Suppressor macrophage treated with lipopolysaccharide for 1 hour (primary cell): ENCODE measurements around the gene SAC3D1.
A peak's percentile ranks its signal among the peaks of the same experiment; 100 is the strongest.

Experiments used
- DNase-seq, 3 donors: peaks; one replicate each; pipeline ENCODE4 v3.0.0-alpha.2; 2020 to 2022

The SAC3D1 gene

DNA sequence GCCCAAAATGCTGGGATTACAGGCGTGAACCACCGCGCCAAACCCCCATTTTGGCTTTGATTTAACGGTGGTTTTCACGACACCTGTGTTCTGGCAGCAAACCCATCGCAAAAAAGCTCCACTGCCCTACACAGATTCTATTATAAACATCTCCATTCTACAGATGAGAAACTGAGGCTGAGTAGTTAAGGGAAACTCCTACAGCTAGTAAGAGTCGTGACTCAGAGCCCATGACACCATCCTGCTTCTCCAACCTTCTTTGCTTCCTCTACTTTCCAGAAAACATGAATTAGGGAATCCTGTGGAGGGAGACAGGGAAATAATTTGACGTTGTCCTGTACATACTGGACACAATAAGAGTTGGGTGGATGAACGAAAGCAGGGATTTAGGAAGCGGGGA, 14.2 kb upstream of the SAC3D1 start:
- peak; percentile 39 to 67 (median 52) for DNase-seq

DNA sequence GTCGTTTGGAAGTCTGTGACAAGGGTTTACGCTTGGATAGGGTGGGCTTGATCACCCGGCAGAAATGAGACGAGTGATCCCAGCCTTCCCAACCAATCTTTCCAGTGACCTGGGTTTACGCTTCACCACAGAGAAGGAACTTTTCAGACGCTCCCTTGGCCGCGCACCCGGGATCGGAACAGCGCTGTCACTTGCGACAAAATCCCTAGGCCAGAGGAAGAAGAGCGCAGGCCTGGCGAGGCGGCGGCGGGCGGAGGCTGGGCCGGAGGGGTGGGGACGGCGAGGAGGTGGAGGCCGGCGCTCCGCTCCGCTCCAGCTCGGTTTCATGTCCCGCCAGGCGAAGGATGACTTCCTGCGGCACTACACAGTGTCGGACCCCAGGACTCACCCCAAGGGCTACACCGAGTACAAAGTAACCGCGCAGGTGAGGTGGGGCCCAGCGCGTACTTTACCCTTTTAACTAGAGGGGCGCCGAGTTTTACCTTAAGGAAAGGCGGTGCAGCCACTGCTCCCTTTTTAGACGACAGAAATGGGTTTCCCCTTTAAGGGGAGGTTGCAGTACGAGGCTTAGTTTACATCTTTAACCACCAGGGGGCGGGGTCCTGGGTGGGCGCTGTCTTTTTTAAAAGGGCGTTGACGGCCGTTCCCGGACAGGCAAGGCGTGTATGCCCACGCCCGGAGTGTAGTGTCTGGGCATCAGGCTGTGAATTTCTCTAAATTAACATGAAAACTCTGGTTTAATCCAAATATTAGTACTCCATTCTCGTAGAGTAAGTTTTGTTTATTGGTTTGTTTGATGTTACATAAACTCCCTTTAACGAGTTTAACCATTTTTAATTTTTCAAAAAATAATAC, 13.6 kb upstream of the SAC3D1 start, which contains the start of gene SNX15:
Gene SNX15 (plus strand): TSS at position 227 of the 855 bp plus-strand sequence. CDS start 99 bp downstream, at position 326.
- peak; percentile 96 to 99 (median 98) for DNase-seq

DNA sequence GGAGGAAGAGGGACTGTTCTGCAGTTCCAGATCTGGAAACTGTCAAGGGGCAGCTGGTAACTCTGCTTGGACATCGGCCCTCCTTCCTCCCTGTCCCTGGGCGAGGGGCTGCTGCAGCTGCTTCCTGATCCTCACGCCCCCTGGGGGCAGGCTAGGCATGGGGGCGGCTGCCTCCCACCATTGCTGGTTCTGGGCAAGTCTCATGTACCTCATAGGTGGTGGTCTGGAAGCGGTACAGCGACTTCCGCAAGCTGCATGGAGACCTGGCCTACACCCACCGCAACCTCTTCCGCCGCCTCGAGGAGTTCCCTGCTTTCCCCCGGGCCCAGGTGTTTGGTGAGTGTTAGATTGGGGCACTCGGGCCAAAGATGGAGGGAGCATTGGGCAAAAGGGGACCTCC, 8.8 kb upstream of the SAC3D1 start:
- DNase-seq: no peak

DNA sequence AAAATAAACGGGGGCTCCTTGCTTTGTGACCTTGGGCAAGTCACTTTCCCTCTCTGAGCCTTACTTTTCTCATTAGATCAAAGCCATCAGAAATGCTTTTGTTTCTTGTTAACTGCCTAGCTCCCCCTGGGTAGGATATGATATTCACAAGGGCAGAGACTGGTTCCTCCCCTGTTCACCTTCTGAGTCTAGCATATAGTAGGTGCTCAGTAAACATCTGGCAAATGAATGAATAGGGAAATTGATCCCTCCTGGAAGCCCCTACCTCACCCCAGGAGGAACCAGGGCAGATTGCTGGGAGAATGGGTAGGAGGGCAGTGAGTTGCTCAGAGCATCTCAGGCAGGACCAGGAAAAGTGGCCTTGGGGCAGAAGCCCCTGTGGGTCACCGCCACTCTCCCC, 6.6 kb upstream of the SAC3D1 start:
- DNase-seq: no peak

DNA sequence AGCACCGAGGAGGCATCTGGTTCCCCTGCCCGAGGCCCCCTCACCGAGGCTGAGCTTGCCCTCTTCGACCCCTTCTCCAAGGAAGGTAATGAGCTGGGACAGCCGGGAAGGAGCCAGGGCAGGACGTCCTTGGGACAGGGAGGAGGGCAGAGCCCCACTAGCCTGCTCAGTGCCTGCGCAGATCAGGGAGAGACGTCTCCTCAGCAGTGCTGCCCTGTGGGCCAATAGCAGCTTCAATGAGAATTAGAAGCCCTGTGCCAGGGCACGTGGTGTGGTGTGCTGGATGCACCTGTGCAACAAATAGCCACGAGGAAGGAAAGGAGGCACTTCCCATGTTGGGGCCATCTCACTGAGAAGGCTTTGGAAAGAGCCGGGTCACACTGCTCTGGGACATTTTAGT, 5.4 kb upstream of the SAC3D1 start:
- no peak for DNase-seq

DNA sequence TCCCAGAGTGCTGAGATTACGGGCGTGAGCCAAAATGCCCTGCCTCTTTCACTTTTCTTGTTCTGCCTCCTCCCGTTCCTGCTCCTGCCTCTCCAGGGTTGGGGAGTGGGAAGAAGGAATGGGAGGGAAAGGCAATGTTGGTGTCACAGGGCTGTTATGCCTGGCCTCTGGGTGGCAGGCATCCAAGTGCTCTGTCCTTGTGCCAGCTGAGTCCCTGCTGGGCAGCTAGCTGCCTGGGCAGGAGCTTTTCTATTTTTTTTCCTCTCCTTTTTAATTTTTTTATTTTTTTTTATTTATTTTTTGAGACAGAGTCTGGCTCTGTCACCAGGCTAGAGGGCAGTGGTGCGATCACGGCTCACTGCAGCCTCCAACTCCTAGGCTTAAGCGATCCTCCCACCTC, 4.1 kb upstream of the SAC3D1 start:
- no peak for DNase-seq

DNA sequence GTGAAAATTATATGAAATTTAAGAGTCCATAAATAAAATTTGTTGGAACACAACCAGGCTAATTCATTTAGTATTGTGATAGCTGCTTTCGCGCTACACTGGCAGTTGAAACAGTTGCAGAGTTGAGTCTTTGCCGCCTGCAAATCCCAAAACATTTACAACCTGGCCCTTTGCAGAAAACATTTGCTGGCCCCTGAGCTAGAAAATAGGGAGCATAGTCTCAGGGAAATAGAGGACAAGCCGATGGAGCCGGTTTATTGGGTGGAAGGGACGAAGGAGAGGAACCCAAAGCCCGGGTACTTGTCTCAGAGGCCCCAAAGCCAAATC, 527 bp upstream of the SAC3D1 start:
- DNase-seq: no peak

DNA sequence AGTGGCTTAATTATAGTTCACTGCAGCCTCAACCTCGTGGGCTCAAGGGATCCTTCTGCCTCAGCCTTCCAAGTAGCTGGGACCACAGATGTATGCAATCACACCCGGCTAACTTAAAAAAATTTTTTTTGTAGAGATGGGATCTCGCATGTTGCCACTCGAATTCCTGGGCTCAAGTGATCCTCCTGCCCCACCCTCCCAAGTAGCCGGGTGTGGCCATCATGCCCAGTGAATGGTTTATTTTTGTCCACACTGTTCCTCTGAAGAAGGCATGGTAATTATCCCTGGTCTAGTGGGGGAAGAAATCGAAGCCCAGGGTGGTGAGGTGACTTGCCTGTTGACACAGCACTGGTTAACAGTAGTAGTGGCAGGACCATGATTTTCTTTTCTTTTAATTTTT, 1.9 kb downstream of the SAC3D1 start:
- no peak for DNase-seq

DNA sequence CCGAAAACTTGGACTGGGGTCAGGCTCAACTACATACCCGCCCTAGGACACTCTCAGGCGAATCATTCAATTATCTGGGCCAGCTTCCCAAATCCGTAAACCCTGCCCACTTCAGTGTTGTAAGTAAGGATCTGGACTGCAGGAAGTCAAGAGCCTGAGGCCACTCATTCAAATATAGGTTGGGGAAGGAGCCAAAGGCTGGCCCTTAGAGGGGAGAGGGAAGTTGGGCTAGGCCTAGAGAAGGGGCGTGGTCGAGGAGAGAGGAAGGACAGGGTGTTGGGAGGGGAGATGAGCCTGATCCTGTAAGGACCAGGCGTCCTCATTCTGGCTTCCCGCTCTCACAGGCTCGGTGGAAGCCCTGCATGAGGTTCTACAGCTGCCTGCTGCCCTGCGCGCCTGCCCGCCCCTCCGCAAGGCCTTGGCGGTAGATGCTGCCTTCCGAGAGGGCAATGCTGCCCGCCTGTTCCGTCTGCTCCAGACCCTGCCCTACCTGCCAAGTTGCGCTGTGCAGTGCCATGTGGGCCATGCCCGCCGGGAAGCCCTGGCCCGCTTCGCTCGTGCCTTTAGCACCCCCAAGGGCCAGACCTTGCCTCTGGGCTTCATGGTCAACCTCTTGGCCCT, 3.0 kb downstream of the SAC3D1 start:
- peak; percentile 86 to 89 (median 89) for DNase-seq

DNA sequence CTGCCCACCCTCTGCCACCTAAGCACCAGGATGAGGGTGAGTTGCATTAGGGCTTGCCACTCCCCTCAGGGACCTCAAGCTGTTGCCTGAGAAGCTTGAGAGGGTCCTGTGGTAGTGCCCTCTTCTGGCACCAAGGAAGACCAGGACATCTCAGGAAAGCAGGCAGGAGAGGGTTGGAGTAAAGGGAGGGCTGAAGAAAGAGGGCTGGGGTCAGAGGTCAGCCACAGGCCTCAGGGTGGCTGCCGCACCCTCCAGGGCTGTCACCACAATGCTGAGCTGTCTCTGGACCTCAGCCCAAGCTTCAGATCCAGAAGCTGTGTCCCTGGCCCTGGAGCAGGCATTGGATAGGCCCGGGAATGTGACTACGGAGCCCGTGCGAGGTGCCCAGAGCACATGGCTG, 4.1 kb downstream of the SAC3D1 start:
- no peak for DNase-seq

DNA sequence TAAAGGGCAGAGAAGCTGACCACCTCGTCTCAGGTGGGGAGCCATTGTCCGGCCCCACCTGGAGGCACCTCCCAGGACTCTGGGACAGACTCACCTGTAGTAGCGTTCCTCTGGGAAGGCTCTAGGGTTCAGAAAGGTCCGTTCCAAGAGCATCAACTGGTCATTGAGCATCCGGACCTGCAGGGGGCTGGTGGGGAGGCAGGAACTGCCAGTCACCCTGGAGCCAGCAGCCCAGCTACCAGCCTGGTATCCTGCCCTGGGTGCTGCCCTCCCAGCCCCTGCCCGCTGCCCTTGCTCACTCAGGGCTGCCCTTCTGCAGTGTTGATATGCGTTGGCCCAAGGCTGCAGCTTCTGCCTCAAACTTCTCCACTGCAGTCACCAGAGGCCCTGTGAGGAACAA, 4.7 kb downstream of the SAC3D1 start:
- no peak for DNase-seq

DNA sequence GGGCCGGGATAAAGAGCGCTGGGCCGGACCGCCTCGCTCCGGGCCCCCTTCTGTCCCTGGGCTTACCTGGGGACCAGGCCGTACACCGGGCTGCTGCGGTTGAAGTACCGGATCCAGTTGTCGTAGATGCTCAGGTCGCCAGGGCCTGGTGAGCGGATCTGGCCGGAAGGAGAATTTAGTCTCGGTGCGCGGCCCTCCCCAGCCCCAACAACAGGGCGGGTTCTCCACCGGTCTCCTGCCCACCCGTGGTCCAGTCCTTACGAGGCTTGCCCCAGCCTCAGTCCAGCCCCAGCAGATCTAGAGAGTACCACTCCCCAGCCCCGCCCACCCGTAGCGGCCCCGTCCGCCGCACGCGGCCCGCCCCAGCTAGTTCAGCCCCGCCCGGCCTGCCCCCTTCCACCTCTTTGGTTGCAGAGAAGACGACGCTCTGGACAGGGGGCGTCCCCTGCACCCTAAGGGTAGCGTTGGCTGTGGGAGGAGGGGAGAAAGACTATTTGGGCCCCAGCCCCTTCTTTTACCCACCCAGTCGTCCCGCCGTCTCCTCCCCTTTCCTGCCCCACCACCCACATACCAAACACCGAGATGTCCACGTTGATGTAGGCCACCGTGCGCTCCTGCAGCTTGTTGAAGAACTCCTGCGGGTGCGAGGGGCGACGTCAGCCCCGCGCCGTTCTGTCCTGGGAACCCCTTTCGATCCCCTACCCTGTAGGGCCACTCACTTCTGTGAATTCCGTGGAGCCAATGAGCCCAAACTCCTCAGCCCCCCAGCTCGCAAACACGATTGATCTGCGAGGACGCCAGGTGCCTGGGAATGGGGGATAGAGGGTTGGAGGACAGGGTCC, 6.8 kb downstream of the SAC3D1 start:
- no peak for DNase-seq

DNA sequence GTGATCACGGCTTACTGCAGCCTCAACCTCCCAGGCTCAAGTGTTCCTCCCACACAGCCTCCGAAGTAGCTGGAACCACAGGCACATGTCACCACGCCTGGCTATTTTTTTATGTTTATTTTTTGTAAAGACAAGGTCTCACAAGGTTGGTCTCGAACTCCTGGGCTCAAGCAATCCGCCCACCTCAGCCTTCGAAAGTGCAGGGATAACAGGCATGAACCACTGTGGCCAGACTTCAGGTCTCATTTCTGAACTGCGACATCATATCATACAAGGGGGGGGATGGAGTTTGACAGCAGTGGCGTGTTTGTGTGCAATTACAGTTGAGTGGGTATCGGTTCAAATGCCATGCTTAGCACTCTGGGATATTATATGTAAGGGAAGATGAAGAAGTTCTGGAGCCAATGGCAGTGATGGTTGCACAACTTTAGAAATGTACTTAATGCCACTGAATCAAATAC, 10.4 kb downstream of the SAC3D1 start:
- DNase-seq: no peak

DNA sequence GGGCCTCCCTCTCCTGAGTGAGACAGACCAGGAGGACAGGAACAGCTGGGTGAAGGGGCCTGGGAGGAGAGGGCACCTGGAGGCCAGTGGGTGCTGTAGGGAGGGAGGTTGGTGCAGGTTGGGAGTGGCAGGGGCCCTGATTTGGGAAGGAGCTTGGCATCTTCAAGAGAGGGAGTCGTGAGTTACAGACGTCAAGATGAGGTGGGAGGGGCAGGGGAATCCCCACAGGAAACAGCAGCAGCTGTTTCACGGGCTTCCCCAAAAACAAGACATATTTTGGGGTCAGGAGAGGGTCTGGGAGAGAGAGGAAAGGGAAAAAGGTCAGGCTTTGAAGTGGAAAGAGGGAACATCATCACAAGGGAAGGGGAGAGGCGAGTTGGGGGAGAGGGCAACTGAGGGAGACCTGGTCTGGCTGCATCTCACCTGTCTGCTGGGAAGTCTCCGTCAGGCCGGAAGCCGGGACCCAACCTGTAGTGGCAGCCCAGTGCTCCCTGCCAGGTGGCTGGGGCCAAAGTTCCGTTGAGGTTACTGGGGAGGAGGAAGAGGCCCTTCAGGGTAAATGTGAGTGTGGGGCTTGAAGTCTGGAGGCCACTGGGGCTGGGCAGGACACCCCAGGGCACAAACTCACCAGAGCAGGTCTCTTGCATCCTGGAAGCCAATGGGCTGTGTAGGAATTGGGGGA, 13.0 kb downstream of the SAC3D1 start:
- DNase-seq: peak; percentile 35 to 56 (median 40)

DNA sequence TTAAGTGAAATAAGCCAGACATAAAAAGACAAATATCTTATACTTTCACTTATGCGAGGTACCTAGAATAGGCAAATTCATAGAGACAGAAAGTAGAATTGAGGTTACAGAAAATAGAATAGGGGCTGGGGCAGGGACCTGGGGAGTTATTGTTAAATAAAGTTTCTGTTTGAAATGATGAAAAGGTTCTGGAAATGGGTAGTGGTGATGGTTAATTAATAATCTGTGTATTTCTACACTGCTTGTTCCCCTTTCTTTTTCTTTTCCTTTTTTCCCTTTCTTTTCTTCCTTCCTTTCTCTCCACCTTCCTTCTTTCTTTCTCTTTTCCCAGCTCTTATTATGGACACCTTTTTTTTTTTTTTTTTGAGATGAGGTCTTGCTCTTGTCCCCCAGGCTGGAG, 14.5 kb downstream of the SAC3D1 start:
- DNase-seq: no peak

DNA sequence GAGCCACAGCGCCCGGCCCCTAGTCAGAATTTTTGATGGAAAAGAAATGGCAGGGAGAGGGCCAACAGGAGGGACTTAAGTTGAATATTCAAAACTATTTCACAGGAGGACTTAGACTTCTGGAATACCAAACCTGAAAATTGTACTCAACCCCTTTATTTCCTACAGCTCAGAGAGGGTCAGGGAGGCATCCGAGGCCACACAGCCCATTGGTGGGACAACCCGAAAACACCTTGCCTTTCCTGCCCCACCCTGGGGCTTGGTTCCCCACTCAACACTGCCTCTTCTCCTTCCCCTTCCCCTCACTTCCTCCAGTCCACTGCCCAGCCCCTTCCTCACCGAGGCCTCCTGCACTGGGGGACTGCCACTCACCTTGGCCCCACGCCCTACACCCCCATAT, 16.0 kb downstream of the SAC3D1 start:
- no peak for DNase-seq

DNA sequence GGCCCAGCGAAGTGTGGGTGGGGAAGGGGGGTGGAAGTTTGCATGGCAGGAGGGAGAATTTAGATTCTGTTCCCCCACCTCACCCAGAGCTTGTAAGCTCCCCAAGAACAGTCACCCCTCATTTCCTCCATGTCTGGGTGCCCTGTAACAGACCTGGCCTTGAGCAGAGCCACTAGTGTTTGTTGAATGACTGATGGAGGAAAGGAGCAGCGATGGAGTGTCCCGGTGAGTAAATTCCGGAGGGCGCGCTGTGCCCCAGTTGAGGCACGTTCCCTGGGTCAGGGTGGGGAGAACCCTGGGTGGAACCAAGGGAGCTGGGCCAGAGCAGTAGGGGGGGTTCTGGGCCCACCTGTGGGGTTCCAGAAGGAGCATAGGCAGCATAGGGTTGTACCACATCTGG, 16.5 kb downstream of the SAC3D1 start:
- no peak for DNase-seq

DNA sequence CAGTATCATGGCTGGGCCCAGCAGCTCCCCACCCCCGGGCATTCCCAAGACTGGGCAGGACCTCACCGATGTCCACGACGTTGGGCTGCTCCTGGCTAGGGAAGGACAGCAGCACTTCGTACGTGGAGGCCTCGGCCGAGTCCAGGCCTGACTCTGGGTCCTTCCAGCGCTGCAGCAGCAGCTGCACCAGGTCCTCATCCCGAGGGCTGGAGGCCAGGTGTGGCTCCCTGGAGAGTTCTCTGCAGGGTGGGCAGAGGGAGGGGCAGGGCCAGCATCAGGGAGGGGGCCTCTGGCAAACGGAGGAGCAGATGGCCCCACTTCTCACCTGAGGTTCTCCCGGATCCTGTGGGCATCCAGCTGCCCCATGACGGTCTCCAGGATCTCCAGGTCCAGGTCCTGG, 17.0 kb downstream of the SAC3D1 start:
- DNase-seq: no peak

DNA sequence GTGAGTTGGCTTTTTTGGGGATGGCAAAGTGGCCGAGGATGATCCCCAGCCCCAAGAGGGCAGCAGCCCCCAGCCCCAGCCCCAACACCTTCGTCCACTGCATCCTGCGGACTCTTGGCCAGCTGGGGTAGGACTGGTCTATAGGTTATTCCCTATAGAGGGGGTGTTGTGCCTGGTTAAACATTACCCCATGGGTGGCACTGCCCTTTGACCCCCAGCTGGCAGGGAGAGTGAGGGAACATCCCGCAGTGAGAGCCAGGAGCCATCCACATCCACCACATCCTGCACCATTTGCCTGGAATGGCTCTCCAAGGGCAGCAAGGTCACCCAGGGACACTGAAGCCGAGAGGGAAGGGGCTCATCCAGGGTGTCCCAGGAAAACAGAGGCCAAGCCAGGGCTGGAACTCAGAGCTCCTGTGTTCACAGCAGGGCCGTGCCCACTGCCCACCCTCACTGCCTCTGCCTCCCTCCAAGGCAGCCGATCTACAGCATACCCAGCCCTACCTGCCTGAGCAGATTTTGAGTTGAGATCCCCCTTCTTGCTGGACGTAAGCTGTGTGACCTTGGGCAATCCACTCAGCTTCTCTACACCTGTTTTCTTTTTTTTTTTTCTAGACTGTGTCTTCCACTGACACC, 17.5 kb downstream of the SAC3D1 start, which contains the start of gene NAALADL1:
Gene NAALADL1 (minus strand): TSS at position 135 of the 636 bp plus-strand sequence. CDS start 32 bp downstream, at position 103.
- no peak for DNase-seq

DNA sequence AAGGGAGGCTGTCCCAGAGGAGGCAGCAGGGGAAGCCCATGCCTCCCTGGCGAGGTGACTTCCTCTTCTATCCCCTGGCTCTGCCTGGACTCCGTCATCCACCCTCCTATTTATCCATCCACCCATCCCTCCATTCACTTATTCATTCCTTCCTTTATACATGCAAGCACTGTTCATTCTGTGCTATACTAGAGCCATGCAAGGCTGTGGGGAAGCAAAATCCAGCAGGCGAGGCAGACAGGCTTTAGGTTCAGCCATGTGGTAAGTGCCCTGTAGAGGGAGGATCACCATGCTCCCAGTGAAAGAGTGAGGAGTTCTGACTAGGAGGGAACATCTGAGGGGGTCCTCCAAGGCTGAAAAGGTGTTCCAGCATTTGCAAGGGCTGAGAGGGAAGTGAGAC, 18.5 kb downstream of the SAC3D1 start:
- DNase-seq: no peak

DNA sequence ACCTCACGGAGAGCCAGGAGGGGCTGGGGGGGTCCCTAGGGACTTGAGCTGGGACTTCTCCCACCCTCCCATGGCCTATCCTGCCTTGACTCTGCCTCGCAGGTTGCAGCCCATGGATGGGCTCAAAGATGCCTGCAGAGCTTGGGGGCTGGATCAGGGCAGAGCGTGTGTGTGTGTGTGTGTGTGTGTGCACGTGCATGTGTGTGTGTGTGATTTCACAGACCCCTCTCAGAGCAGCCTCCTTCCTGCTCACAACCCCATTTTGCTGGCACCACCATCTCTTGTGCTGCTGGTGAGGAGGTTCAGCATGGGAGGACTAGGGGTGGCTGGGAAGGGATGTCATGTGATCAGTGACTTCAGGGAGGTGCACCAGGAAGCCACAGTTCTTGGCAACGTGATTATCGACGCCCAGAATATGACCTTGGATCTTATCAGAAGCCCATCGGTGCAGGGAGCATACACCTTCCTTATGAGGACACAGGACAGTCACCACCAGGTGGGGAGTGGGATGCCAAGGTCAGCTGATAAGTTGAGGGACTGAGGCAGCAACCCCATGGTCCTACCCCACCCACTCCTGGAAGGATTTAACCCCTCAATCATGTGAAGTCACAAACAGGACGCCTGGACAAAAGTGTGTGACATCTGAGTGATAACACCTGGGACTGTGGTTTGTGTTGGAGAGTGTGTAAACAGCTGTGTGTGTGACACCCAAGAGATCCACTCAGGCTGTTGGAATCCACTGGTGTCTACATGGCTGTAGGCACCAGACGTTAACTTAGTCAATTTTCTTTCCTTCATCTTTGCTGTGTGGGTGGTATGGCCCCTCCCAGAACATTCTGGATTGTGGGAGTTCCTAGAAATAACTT, 19.2 kb downstream of the SAC3D1 start:
- no peak for DNase-seq
